Aorta (tissue), 5 donors: ENCODE data around the gene ATF4. TPM values are rescaled to one million over a fixed set of nuclear protein-coding genes. Genes with fewer than 3 reads are reported as not detected.
A peak's percentile ranks its signal among the peaks of the same experiment; 100 is the strongest.

Experiments used
- ATAC-seq: fragments of 200-7000 bp; cut with Tn5 transposase; one replicate; pipeline ENCODE4 v1.9.1; 2022; ENCODE audit warnings: moderate library complexity; ENCODE audit not compliant: low FRiP score
- DNase-seq, 2 donors: peaks; one replicate each; pipeline ENCODE4 v3.0.0-alpha.2; 2020
- H3K27ac ChIP-seq, 2 donors: one replicate each; pipeline ENCODE4 v1.5.1; 2013; ENCODE audit warnings: low read length in 2 of 2, mild to moderate bottlenecking in 2 of 2, moderate library complexity in 2 of 2, control low read depth in 1 of 2, inconsistent platforms in 1 of 2, low read depth in 1 of 2
- H3K27me3 ChIP-seq, 2 donors: one replicate each; pipeline ENCODE4 v1.6.1; 2013; ENCODE audit warnings: control low read depth in 1 of 2, low read length in 1 of 2, mild to moderate bottlenecking in 1 of 2, moderate library complexity in 1 of 2; ENCODE audit not compliant: insufficient read depth in 2 of 2, control insufficient read depth in 1 of 2
- H3K36me3 ChIP-seq, 2 donors: one replicate each; pipeline ENCODE4 v1.6.1; 2013; ENCODE audit warnings: control low read depth in 1 of 2, low read length in 1 of 2, mild to moderate bottlenecking in 1 of 2; ENCODE audit not compliant: insufficient read depth in 2 of 2, control insufficient read depth in 1 of 2
- H3K4me1 ChIP-seq, 2 donors: one replicate each; pipeline ENCODE4 v1.6.1; 2013; ENCODE audit warnings: low read length in 2 of 2, control low read depth in 1 of 2, mild to moderate bottlenecking in 1 of 2, moderate library complexity in 1 of 2; ENCODE audit not compliant: insufficient read depth in 2 of 2, control insufficient read depth in 1 of 2
- H3K4me3 ChIP-seq, 2 donors: one replicate each; pipeline ENCODE4 v1.5.1; 2013; ENCODE audit warnings: low read length in 2 of 2, control low read depth in 1 of 2, mild to moderate bottlenecking in 1 of 2
- H3K9me3 ChIP-seq: one replicate; pipeline ENCODE4 v1.6.1; 2013; ENCODE audit warnings: mild to moderate bottlenecking, low read length; ENCODE audit not compliant: control insufficient read depth
- WGBS, 2 donors: extraction: QIAGEN DNeasy Blood & Tissue Kit; methylation state at CpG; one replicate each; pipeline ENCODE4 v1.1.7; 2013; 5-methylcytosine and 5-hydroxymethylcytosine counted together
- intact Hi-C, 2 donors: fragments of 100-400 bp; cut with DNase I; formaldehyde crosslinking; loops; one replicate each; pipeline versions ENCODE4 v1.14.2 to v1.15.0; 2022
- polyA plus RNA-seq, 2 donors: library from polyadenylated mRNA; stranded (reverse); fragments of 200-250 nt; gene quantifications; one replicate each; pipeline ENCODE4 v1.2.3, GENCODE V29; 2013
- total RNA-seq, 2 donors: library from RNA; stranded (reverse); fragmentation: NEBNext Ultra II Directional; extraction: Animal tissue kit (Norgen Biotek cat#: 25700); gene quantifications; one replicate each; pipeline ENCODE4 v1.2.1, GENCODE V29; 2021
- donor health status: healthy with polysubstance abuse.
- donor health status: Bipolar disorder and iron deficiency.
- donor health status: DM: no; HTN: no; CAD: no.
- donor health status: DM: no; HTN: no; CAD: no.
- donor health status: DM: yes; HTN: yes; CAD: no.

Gene ATF4
- total and polyA plus RNA-seq, 4 donors, result 305 to 759 (median 448) TPM

DNA sequence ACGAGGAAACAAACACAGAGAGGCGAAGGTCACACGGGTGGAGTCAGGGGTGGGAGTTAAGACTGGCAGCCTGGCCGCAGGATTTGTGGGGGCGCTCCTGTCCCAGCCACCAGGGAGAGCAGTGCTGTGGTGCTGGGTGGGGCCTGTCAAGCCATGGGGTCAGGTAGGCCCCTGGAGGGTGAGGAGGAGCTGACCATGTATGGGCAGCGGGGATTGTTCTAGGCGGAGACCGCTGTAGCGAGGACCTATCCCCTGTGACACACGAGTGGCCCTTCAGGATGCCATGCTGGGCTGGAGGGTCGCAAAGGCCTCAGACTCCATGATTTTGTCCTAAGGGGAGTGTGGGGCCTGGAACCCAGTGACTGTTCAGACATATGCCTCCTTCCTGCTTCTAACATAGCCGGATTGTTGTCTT is 13.7 kb downstream of the ATF4 start:
- WGBS, 2 donors, result 86% methylated on average over 12 of the region's 12 CpGs
- Histone ChIP-seq H3K36me3 (no peaks in the 10 kb centered on the region), H3K4me3 (no peak overlapping the region), H3K4me1 (no peaks in the 10 kb centered on the region), H3K9me3 (no peaks in the 10 kb centered on the region), H3K27me3 (no peaks in the 10 kb centered on the region), H3K27ac (no peak overlapping the region)
- intact Hi-C loops, result loop anchor here (2.0 to 10.0 kb wide), 8 partner anchors 137 to 1972 kb away; partner anchors contain the start of genes ADSL (in 2 of the 2), CDC42EP1 (in 1 of the 2), MRTFA (in 1 of the 2) and TAB1 (in 1 of the 2)
- DNase-seq, result no peak
- no peak for ATAC-seq

DNA sequence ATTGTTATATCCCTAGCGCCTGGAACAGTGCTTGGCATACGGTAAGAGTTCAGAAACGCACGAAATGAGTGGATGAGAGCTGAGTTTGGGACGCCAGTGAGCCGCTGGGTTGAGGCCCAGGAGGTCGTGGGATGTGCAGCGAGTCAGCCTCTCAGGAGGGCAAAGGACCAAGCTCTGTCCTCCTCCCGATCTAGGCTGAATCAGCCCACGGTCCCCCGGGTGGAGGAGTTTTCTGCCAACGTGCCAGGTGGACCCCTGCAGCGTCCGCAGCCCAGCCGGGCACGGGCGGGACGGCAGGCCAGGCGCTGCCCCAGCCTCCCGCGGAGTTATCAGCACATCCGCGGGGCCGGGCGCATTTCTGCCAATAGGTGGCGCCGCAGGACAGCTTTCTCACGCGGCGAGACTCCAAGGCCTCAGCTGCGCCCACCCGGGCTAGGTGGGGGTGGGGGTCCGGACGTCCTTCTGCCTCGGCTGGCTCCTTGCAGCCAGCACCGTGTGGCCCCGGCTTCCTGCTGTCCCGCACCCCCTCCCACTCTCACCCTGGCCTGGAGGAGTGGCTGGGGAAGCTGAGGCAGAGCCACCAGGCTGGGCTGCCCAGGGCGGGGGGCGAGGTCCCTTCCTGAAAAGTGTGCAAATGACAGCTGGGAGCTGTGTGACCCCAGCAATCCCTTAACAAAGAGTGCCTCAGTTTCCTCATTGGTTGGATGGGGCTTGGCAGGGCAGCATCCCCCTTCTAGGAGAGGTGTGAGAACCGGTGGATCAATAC is 14.4 kb downstream of the ATF4 start:
- Histone ChIP-seq H3K4me1 (no peaks in the 10 kb centered on the region), H3K27me3 (no peaks in the 10 kb centered on the region), H3K9me3 (no peaks in the 10 kb centered on the region), H3K36me3 (no peaks in the 10 kb centered on the region), H3K27ac (no peak overlapping the region), H3K4me3 (no peak overlapping the region)
- WGBS, 2 donors, result 6 to 8% methylated on average over 41 of the region's 41 CpGs
- peak; percentile 86 to 95 for DNase-seq
- peak; percentile 64 for ATAC-seq
- intact Hi-C loops, result loop anchor here (2.0 to 10.0 kb wide), 8 partner anchors 137 to 1972 kb away; partner anchors contain the start of genes ADSL (in 2 of the 2), CDC42EP1 (in 1 of the 2), MRTFA (in 1 of the 2) and TAB1 (in 1 of the 2)

DNA sequence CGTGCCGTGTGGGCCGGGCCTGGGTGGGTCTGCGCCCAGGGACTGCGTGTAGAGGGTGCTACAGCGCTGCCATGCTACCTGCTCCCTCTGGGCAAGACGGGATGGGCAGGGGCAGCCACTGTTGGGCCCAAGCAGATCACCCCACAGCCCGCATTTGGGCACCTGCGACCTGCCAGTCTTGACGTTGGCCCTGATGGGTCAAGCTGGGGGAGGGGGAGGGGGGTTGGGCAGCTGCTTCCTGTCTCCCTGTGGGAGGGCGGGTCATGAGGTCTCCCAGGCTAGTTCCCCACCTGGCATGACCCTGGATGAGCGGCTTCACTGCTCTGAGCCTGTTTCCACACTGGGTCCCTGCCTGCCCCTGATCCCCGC is 15.0 kb downstream of the ATF4 start:
- no peaks in the 10 kb centered on the region for H3K9me3 ChIP-seq
- DNase-seq (no peak), ATAC-seq (no peak)
- no peaks in the 10 kb centered on the region for H3K27me3 ChIP-seq
- no peak overlapping the region for H3K27ac ChIP-seq
- H3K4me1 ChIP-seq, result no peaks in the 10 kb centered on the region
- H3K36me3 ChIP-seq, result no peaks in the 10 kb centered on the region
- WGBS, 2 donors, result 36 to 41% methylated on average over 12 to 13 of the region's 13 CpGs
- intact Hi-C loops, result loop anchor here (2.0 to 10.0 kb wide), 2 partner anchors 489 to 809 kb away; partner anchors contain the start of gene ADSL (in 1 of the 2)
- H3K4me3 ChIP-seq, result no peak overlapping the region

DNA sequence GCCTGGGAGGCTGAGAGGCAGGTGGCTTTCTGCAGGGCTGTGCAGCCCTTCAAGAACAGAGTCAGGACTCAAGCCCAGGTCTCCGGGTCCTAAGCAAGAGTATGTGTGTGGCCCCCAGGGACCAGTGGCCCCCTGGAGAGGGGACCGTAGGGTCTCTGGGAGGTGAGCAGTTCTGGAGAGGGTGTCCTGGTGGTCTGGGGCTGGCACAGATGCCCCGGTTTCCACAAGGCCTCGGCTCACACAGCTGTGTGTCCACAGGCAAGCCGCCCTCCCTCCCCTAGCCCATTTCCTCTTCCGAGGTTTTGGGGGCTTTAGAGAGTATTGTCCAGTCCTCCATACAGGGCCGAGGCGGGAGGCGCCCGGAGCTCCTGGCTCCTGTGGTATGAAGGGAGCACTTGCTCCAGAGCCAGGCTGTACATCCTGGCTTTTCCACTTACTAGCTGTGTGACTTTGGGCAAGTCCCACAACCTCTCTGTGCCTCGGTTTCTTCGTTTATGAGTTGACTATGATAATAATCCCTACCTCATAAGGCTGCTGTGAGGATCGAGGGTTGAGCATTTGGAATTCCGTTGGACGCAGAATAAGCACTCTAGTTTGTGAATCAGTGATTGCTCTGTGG is 15.6 kb downstream of the ATF4 start:
- H3K27ac ChIP-seq, result no peak overlapping the region
- H3K36me3 ChIP-seq, result no peaks in the 10 kb centered on the region
- intact Hi-C loops, result loop anchor here (2.0 to 10.0 kb wide), 2 partner anchors 489 to 809 kb away; partner anchors contain the start of gene ADSL (in 1 of the 2)
- H3K4me1 ChIP-seq, result no peaks in the 10 kb centered on the region
- DNase-seq (no peak), ATAC-seq (no peak)
- no peak overlapping the region for H3K4me3 ChIP-seq
- WGBS, 2 donors, result 85 to 89% methylated on average over 15 of the region's 15 CpGs
- no peaks in the 10 kb centered on the region for H3K9me3 ChIP-seq
- H3K27me3 ChIP-seq, result no peaks in the 10 kb centered on the region

DNA sequence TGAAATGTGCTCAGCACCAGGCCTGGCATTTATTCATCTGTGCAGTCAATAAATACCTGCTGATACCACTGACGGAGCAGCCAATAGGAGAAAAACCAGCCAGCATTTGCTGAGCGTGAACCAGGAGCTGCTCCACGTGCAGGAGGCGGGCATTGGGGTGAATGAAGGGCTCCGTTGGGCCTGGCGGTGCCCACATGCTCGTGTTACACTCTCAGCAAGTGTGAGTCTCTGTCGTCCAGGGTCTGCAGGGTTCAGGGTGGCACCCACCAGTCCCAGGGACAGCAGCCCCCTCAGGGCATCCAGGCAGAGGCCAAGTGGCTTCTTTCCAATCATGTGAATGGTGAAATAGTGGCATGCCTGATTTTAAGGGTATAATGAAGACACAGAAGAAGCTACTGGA is 16.3 kb downstream of the ATF4 start:
- Histone ChIP-seq H3K36me3 (no peaks in the 10 kb centered on the region), H3K27ac (no peak overlapping the region), H3K4me3 (no peak overlapping the region), H3K9me3 (no peaks in the 10 kb centered on the region), H3K4me1 (no peaks in the 10 kb centered on the region), H3K27me3 (no peaks in the 10 kb centered on the region)
- 54 to 57% methylated on average over 8 of the region's 8 CpGs for WGBS, 2 donors
- DNase-seq (no peak), ATAC-seq (no peak)
- intact Hi-C loops, result loop anchor here in 1 of 2 donors (10.0 kb wide), 1 partner anchor 808 kb away; the partner anchor contains the start of gene ADSL

DNA sequence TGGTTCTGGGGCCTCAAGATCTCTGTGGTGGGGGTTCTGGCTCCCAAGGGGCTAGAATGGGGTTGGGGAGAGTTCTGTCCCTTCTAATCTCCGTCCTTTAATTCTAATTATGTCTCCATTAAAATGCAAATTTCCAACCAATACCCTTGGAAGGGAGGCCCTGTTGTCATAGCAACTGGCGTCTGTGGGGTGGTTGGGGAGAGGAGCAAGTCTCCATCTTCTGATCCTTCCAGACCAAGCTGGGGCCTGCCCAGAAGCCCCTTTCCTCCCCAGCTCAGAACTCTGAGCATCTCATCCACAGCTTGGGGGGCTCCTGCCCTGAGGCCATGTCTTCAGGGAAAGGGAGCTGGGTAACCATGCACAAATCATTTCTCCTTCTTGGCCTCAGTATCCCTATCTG is 17.6 kb downstream of the ATF4 start:
- intact Hi-C loops, result loop anchor here in 1 of 2 donors (10.0 kb wide), 1 partner anchor 807 kb away; the partner anchor contains the start of gene ADSL
- no peaks in the 10 kb centered on the region for H3K9me3 ChIP-seq
- WGBS, 2 donors, result 30 to 41% methylated on average over 2 of the region's 2 CpGs
- ATAC-seq, result no peak
- no peak overlapping the region for H3K4me3 ChIP-seq
- no peaks in the 10 kb centered on the region for H3K36me3 ChIP-seq
- H3K27ac ChIP-seq, result no peak overlapping the region
- no peaks in the 10 kb centered on the region for H3K4me1 ChIP-seq
- H3K27me3 ChIP-seq, result no peaks in the 10 kb centered on the region
- DNase-seq, result no peak

DNA sequence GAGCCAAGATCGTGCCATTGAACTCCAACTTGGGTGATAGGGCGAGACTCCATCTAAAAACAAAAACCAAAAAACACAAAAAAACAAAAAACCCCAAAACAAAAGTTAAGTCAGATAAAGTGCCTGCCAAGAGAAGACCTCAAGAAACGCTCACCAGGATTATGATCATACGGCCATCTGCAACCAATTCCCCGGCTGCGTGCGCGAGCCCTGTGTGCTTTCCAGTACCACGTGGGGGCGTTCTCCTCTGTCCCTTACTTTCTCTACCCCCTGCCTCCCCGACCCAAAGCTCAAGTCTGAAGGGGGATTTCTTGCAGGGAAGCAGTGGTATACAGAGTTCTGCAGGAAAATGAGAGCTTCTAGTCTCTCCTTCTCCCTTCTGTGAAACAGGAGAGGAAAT is 22.7 kb downstream of the ATF4 start:
- H3K9me3 ChIP-seq, result no peaks in the 10 kb centered on the region
- 16 to 19% methylated on average over 11 of the region's 11 CpGs for WGBS, 2 donors
- ATAC-seq (no peak), DNase-seq (no peak)
- no peak overlapping the region for H3K27ac ChIP-seq
- H3K27me3 ChIP-seq, result no peaks in the 10 kb centered on the region
- H3K4me3 ChIP-seq, result no peak overlapping the region
- intact Hi-C loops, result no loop called here
- H3K36me3 ChIP-seq, result no peaks in the 10 kb centered on the region
- H3K4me1 ChIP-seq, result no peaks in the 10 kb centered on the region

DNA sequence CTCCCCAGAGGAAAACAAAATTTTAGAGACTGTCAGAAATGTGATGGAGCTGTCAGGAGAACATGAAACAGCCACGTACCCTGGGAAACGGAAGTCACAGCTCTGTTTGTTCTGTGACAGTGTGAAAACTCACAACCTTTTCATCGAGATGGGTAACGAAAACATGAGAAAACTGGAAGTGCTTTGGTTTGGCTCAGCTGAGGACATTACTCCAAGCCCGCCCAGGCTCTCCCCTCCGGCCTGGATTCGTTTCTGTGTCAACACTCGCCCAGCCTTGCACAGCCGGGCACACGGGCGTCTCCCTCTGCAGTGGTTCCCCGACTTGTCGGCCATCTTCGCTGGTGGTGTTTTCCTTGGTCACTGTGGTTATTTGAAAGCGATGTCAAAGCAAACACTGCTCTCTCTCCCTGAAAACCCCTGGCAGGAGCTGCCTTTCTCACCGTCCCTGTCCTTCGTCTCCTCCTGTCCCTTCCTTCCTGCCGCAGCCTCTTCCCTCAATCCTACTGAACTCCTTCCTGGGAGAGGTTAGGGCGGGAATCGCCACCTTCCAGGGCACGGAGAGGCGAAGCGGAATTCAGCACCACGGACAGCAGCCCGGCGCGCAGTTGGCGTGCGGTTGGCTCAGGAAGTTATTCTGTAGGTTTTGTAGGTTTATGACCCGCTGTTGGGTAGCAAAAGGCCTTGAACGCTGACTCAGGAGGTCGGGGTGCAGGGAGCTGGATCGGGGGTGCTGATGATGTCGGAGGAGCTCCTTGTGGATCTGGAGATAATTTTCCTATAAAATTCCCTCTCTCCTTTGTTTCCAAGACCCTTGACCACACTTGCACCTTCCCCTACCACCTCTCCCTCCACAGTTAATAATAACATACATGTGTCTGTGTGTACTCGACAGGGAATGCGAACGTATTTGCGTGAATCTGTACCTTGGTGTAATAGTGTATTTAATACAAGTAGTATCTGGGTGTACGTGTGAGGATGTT is 25.3 kb downstream of the ATF4 start:
- DNase-seq, result peak in 1 of 2 donors; percentile 85
- H3K27me3 ChIP-seq, result no peaks in the 10 kb centered on the region
- no peak overlapping the region for H3K27ac ChIP-seq
- H3K36me3 ChIP-seq, result no peaks in the 10 kb centered on the region
- no peaks in the 10 kb centered on the region for H3K9me3 ChIP-seq
- intact Hi-C loops, result no loop called here
- no peak overlapping the region for H3K4me3 ChIP-seq
- WGBS, 2 donors, result 18 to 24% methylated on average over 39 of the region's 39 CpGs
- peak; percentile 44 for ATAC-seq
- H3K4me1 ChIP-seq, result no peaks in the 10 kb centered on the region
